K562 (cell line): ENCODE data around the gene DNAJC6. TPM values are rescaled to one million over a fixed set of nuclear protein-coding genes. Genes with fewer than 3 reads are reported as not detected.

Experiments used
- ATAC-seq: fragments of 200-7000 bp; cut with Tn5 transposase; 3 replicates; pipeline ENCODE4 v1.9.1; 2020; ENCODE audit warnings: moderate library complexity
- BruUV-seq: library from RNA; stranded (reverse); fragments of 400-500 nt; replicated peaks from 2 replicates; lab custom pipeline; 2021; lab: Mats Ljungman, UMichigan
- CTCF ChIA-PET: fragments of 300-600 bp; formaldehyde crosslinking; extraction: SDS; loops from one replicate; lab custom pipeline; 2021; ENCODE audit warnings: low intra/inter-chr PET ratio; lab: Yijun Ruan, JAX
- POLR2A ChIA-PET: fragments of 300-600, 350-650 bp; sonication (Branson Sonifier 250); formaldehyde crosslinking; extraction: SDS; loops from one replicate; lab custom pipeline; 2021; ENCODE audit warnings: antibody characterized with exemption, inconsistent platforms; lab: Yijun Ruan, JAX
- DNase-seq, 4 experiments: peaks; one replicate each; pipeline versions ENCODE4 v3.0.0 to v3.0.0-alpha.2; 2011 to 2018; ENCODE audit warnings: low spot score in 3 of 4, mixed read lengths in 3 of 4; ENCODE audit errors: extremely low read depth in 1 of 4
- FAIRE-seq: peaks from 2 replicates; lab custom pipeline; 2011; peaks lifted over from hg19 to GRCh38; lab: Jason Lieb, UNC
- H2AFZ ChIP-seq: 2 replicates; pipeline ENCODE4 v1.6.0; 2011; ENCODE audit warnings: low read depth, low read length, control low read depth, inconsistent platforms
- H3K27ac ChIP-seq: fragments of 200-600 bp; 3 replicates; pipeline ENCODE4 v1.8.0; 2011; ENCODE audit warnings: low read depth, mild to moderate bottlenecking, control low read depth, inconsistent platforms, low read length, moderate library complexity, mixed read lengths; ENCODE audit errors: extremely low read depth
- H3K27me3 ChIP-seq, 2 experiments: fragments of 300-600 bp in 1 of 2; 2 replicates in 1 of 2; 3 replicates in 1 of 2; pipeline versions ENCODE4 v1.6.0 to v1.8.0; 2011; ENCODE audit warnings: inconsistent platforms in 2 of 2, low read length in 2 of 2, mild to moderate bottlenecking in 1 of 2, mixed read lengths in 1 of 2, moderate library complexity in 1 of 2; ENCODE audit not compliant: control insufficient read depth in 2 of 2, insufficient read depth in 2 of 2
- H3K36me3 ChIP-seq: fragments of 300-600 bp; 3 replicates; pipeline ENCODE4 v1.8.0; 2011; ENCODE audit warnings: mild to moderate bottlenecking, low read length, inconsistent platforms; ENCODE audit not compliant: control insufficient read depth, insufficient read depth
- H3K4me1 ChIP-seq, 2 experiments: fragments of 200-600 bp in 1 of 2; replicated peaks in 1 of 2; 2 replicates in 1 of 2; 3 replicates in 1 of 2; pipeline versions ENCODE4 v1.5.1 to v1.8.0; 2011; ENCODE audit warnings: inconsistent platforms in 2 of 2, low read length in 2 of 2, mild to moderate bottlenecking in 1 of 2, mixed read lengths in 1 of 2, moderate library complexity in 1 of 2; ENCODE audit not compliant: control insufficient read depth in 2 of 2, insufficient read depth in 2 of 2
- H3K4me2 ChIP-seq: 2 replicates; pipeline ENCODE4 v1.6.1; 2011; ENCODE audit warnings: low read length, control low read depth, inconsistent platforms, mixed read lengths; ENCODE audit not compliant: insufficient read depth
- H3K4me3 ChIP-seq: fragments of 200-600 bp; sonication (generic), shearing (Covaris generic); 2 replicates; pipeline ENCODE4 v1.5.1; 2016; ENCODE audit warnings: control low read depth, inconsistent platforms
- H3K79me2 ChIP-seq: fragments of 200-600 bp; 3 replicates; pipeline ENCODE4 v1.8.0; 2011; ENCODE audit warnings: low read length, inconsistent platforms; ENCODE audit not compliant: control insufficient read depth, insufficient read depth
- H3K9ac ChIP-seq, 2 experiments: 2 replicates each; pipeline versions ENCODE4 v1.6.0 to v1.6.1; 2011; ENCODE audit warnings: low read depth in 2 of 2, low read length in 2 of 2, control low read depth in 1 of 2, inconsistent platforms in 1 of 2, mild to moderate bottlenecking in 1 of 2, mixed read lengths in 1 of 2; ENCODE audit not compliant: insufficient read depth in 1 of 2
- H3K9me1 ChIP-seq: one replicate; pipeline ENCODE4 v1.6.0; 2011; ENCODE audit warnings: inconsistent platforms, mild to moderate bottlenecking, low read length, moderate library complexity; ENCODE audit not compliant: control insufficient read depth, insufficient read depth
- H3K9me3 ChIP-seq: replicated peaks from 2 replicates; pipeline ENCODE4 v1.5.1; 2011; ENCODE audit warnings: low read depth, low read length, inconsistent platforms; ENCODE audit not compliant: control insufficient read depth, insufficient read depth
- H4K20me1 ChIP-seq: replicated peaks from 2 replicates; pipeline ENCODE4 v1.6.1; 2011; ENCODE audit warnings: low read length, inconsistent platforms, mixed read lengths; ENCODE audit not compliant: control insufficient read depth, insufficient read depth
- C11orf30 ChIP-seq: fragments of 450-650 bp; IDR thresholded peaks from 2 replicates; pipeline ENCODE4 v1.6.1; 2016; ENCODE audit warnings: low read depth, mild to moderate bottlenecking
- MAFG ChIP-seq: fragments of 450-650 bp; conservative IDR thresholded peaks from 2 replicates; pipeline ENCODE4 v1.6.1; 2016; ENCODE audit warnings: missing genetic modification characterization, missing compliant biosample characterization
- ZNF316 ChIP-seq: fragments of 450-650 bp; IDR thresholded peaks from 2 replicates; pipeline ENCODE4 v1.6.1; 2016
- ZNF436 ChIP-seq: fragments of 250-450, 450-650 bp; sonication (Bioruptor Pico); formaldehyde crosslinking; IDR thresholded peaks from 2 replicates; pipeline ENCODE4 v1.7.0; 2020; ENCODE audit warnings: mild to moderate bottlenecking
- ZNF77 ChIP-seq: fragments of 250-450 bp; sonication (Bioruptor Pico); IDR thresholded peaks from 2 replicates; pipeline ENCODE4 v1.5.0; 2020
- ZNF780A ChIP-seq: fragments of 250-450 bp; sonication (Bioruptor Pico); IDR thresholded peaks from 2 replicates; pipeline ENCODE4 v1.5.0; 2021; ENCODE audit warnings: mild to moderate bottlenecking
- WGBS: fragments of 100-300 bp; shearing (Covaris generic); methylation state at CpG from one replicate; pipeline ENCODE4 v1.1.6; 2016; ENCODE audit warnings: low coverage, mixed read lengths; ENCODE audit not compliant: insufficient coverage; ENCODE audit errors: missing lambda C conversion rate; 5-methylcytosine and 5-hydroxymethylcytosine counted together
- in situ Hi-C: fragments of 300-500 bp; cut with MboI; formaldehyde crosslinking; loops from 4 replicates; pipeline ENCODE4 v1.15.0; 2018; ENCODE audit warnings: inconsistent platforms, mixed read lengths
- intact Hi-C: fragments of 100-400 bp; cut with micrococcal nuclease; formaldehyde crosslinking; loops from 2 replicates; pipeline ENCODE4 v1.14.2; 2022
- polyA plus RNA-seq, 8 experiments: library from polyadenylated mRNA; depleted of rRNA in 4 of 8; stranded (reverse) in 5 of 8; unstranded in 3 of 8; fragments of >200 nt; fragmentation: Nextera tagmentation in 2 of 8; fragmentation: Illumina TruSeq in 1 of 8; extraction: Ambion mirVana in 2 of 8; extraction: Trizol in 1 of 8; gene quantifications; 2 replicates each; pipeline versions ENCODE4 v1.2.1 to v1.2.3, GENCODE V29; 2011 to 2014; ENCODE audit warnings: inconsistent platforms in 1 of 8, missing spikeins in 1 of 8
- total RNA-seq, 7 experiments: library from RNA; depleted of rRNA in 6 of 7; stranded (reverse); fragments of >200 nt in 6 of 7; fragmentation: Illumina TruSeq in 2 of 7; extraction: Trizol in 2 of 7; gene quantifications; 2 replicates each; pipeline versions ENCODE4 v1.2.1 to v1.2.3, GENCODE V29; 2011 to 2021; ENCODE audit warnings: low replicate concordance in 1 of 7
- TF ChIP-seq, protein P1 (sequence below), 2 experiments: fragments of 450-650 bp; IDR thresholded peaks; 2 replicates each; pipeline ENCODE4 v1.6.1; 2018; ENCODE audit warnings: mild to moderate bottlenecking in 2 of 2, low read depth in 1 of 2; ENCODE audit not compliant: partially characterized antibody in 2 of 2

The DNAJC6 gene
- total and polyA plus RNA-seq, 9 of the 15 experiments (the other 6 are each of a cell fraction or from before 2014, with no cell fraction given) = 6.7 to 78.7 (median 28.0) TPM

- TF ChIP-seq ZNF436 (CRISPR knock-in tag) (no peak), ZNF780A (CRISPR knock-in tag) (no peak)
These were observed 148.5 kb downstream of the DNAJC6 start (continued) for GRCh38 chr1:65457868-65458267.

DNA sequence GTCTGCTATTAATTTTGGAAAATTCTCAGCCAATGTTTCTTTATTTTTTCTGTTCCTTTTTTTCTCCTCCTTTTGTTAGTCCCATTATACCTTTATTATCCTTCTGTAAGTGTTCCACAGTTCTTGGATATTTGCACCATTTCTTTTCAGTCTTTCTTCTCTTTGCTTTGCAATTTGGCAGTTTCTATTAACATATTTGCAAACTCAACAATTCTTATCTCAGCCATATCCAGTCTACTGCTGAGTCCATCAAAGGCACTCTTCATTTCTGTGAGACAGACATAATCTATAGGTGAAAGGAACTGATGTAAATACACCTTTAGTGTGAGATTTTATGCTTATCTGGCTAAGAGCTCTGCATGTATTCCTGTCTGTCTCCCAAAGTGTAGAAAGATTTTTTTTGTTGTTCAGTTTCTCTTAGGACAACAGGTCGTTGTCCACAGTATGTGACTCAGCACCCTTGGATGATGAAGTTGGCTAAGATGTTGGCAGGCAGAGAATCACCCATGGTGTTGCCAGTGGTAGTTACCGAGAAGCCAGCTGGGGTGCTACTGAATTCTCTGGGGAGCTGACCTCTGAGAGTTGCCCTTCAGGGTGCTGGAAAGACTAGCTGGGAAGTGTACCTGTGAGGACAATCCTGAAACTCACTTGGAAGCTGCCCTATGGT, 149.5 kb downstream of the DNAJC6 start:
- Histone ChIP-seq H3K79me2 (no peaks in the 10 kb centered on the region), H3K9me1 (no peaks in the 10 kb centered on the region), H4K20me1 (no peaks in the 10 kb centered on the region), H3K4me3 (no peak overlapping the region), H3K36me3 (peaks cover 21% of the 10 kb centered on the region), H3K27ac (no peak overlapping the region), H2AFZ (no peak overlapping the region), H3K4me2 (no peak overlapping the region), H3K4me1 (no peaks in the 10 kb centered on the region), H3K9ac (no peak overlapping the region), H3K9me3 (peaks cover 12% of the 10 kb centered on the region), H3K27me3 (no peaks in the 10 kb centered on the region)
- intact Hi-C loops (no loop called here), in situ Hi-C loops (no loop called here)
- WGBS = 87% methylated on average over 2 of the region's 2 CpGs
- peak; percentile 65; the same call in 1 of the 2 replicates for TF ChIP-seq ZNF316
- TF ChIP-seq C11orf30 = peak; percentile 52
- 0 out of 2 replicates have a peak, but pooled peaks have one; percentile 11 for TF ChIP-seq MAFG (tag)
- TF ChIP-seq ZNF77 (CRISPR knock-in tag) = no peak
- TF ChIP-seq, protein P1, sequence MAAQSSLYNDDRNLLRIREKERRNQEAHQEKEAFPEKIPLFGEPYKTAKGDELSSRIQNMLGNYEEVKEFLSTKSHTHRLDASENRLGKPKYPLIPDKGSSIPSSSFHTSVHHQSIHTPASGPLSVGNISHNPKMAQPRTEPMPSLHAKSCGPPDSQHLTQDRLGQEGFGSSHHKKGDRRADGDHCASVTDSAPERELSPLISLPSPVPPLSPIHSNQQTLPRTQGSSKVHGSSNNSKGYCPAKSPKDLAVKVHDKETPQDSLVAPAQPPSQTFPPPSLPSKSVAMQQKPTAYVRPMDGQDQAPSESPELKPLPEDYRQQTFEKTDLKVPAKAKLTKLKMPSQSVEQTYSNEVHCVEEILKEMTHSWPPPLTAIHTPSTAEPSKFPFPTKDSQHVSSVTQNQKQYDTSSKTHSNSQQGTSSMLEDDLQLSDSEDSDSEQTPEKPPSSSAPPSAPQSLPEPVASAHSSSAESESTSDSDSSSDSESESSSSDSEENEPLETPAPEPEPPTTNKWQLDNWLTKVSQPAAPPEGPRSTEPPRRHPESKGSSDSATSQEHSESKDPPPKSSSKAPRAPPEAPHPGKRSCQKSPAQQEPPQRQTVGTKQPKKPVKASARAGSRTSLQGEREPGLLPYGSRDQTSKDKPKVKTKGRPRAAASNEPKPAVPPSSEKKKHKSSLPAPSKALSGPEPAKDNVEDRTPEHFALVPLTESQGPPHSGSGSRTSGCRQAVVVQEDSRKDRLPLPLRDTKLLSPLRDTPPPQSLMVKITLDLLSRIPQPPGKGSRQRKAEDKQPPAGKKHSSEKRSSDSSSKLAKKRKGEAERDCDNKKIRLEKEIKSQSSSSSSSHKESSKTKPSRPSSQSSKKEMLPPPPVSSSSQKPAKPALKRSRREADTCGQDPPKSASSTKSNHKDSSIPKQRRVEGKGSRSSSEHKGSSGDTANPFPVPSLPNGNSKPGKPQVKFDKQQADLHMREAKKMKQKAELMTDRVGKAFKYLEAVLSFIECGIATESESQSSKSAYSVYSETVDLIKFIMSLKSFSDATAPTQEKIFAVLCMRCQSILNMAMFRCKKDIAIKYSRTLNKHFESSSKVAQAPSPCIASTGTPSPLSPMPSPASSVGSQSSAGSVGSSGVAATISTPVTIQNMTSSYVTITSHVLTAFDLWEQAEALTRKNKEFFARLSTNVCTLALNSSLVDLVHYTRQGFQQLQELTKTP (IDR thresholded peaks at IDR 0.05; ENCODE audit: low read depth in 1 of 2, partially characterized antibody in 2 of 2) = no peak
- POLR2A ChIA-PET = interaction anchor here (0.7 to 1.7 kb wide), 3 partner anchors 11 to 965 kb away, joined by 3 to 5 read pairs (median 3); no protein-coding TSS in a partner anchor
- no peak for FAIRE-seq
- BruUV-seq = no TSS peak
- ATAC-seq = no peak
- no peak for DNase-seq
- CTCF ChIA-PET = no interaction called here
